A673 (cell line): ENCODE results near the gene TRIM66.

Experiments used
- EZH2 ChIP-seq: fragments of 200-600 bp; sonication (generic); IDR thresholded peaks from 2 replicates; pipeline ENCODE4 v1.6.1; 2017; ENCODE audit warnings: borderline replicate concordance, low read depth, mild to moderate bottlenecking, mixed read lengths, antibody characterized with exemption, low read length; ENCODE audit not compliant: poor library complexity, severe bottlenecking
- TF ChIP-seq, protein P1 (sequence below): fragments of 300-800, 200-600 bp; sonication (generic); conservative IDR thresholded peaks from 2 replicates; pipeline ENCODE4 v1.5.1; 2017; ENCODE audit warnings: low read depth, mild to moderate bottlenecking, antibody characterized with exemption, low read length, moderate library complexity, mixed read lengths

DNA sequence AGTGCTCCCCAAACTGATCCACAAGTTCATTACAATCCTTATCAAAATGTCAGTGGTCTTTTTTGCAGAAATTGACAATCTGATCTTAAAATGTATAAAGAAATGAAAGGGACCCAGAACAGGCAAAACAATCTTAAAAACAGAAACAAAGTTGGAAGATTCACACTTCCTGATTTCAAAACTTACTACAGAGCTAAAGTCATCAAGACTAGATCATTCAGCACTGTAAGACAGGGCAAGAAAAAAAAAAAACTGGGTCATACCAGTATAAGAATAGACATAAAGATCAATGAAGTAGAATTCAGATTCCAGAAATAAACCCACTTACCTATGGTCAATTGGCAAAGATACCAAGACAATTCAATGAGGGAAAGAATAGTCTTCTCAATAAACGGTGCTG is 84.0 kb downstream of the TRIM66 start:
- TF ChIP-seq, protein P1, sequence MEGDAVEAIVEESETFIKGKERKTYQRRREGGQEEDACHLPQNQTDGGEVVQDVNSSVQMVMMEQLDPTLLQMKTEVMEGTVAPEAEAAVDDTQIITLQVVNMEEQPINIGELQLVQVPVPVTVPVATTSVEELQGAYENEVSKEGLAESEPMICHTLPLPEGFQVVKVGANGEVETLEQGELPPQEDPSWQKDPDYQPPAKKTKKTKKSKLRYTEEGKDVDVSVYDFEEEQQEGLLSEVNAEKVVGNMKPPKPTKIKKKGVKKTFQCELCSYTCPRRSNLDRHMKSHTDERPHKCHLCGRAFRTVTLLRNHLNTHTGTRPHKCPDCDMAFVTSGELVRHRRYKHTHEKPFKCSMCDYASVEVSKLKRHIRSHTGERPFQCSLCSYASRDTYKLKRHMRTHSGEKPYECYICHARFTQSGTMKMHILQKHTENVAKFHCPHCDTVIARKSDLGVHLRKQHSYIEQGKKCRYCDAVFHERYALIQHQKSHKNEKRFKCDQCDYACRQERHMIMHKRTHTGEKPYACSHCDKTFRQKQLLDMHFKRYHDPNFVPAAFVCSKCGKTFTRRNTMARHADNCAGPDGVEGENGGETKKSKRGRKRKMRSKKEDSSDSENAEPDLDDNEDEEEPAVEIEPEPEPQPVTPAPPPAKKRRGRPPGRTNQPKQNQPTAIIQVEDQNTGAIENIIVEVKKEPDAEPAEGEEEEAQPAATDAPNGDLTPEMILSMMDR, result no peak
- TF ChIP-seq EZH2, result no peak
